T-helper 1 cell treated with Interleukin-12 subunit alpha and Interleukin-12 subunit beta and Interleukin-4 antibody, amounts not matched to agents 30 μg/mL and 1 μg/mL, for 36 hours (primary cell): Measurements from ENCODE around the gene CD86.
"Not testable (repeated sequence)": the region's sequence is repeated elsewhere in the genome, so short reads cannot be mapped to it uniquely, and the experiment has no call there.

Experiments used
- H3K27ac Mint-ChIP-seq: one replicate; pipeline ENCODE4 v1.8.0; 2021; ENCODE audit warnings: mild to moderate bottlenecking, mixed read lengths
- H3K27me3 Mint-ChIP-seq: one replicate; pipeline ENCODE4 v1.8.0; 2021; ENCODE audit warnings: low read depth, mixed read lengths
- H3K36me3 Mint-ChIP-seq: one replicate; pipeline ENCODE4 v1.8.0; 2021; ENCODE audit warnings: low read depth, mixed read lengths
- H3K4me1 Mint-ChIP-seq: one replicate; pipeline ENCODE4 v1.8.0; 2021; ENCODE audit warnings: low read depth, mixed read lengths
- H3K4me3 Mint-ChIP-seq: one replicate; pipeline ENCODE4 v1.8.0; 2021; ENCODE audit warnings: mild to moderate bottlenecking, moderate library complexity, mixed read lengths
- H3K9me3 Mint-ChIP-seq: one replicate; pipeline ENCODE4 v1.8.0; 2021; ENCODE audit warnings: mixed read lengths

The CD86 gene

DNA sequence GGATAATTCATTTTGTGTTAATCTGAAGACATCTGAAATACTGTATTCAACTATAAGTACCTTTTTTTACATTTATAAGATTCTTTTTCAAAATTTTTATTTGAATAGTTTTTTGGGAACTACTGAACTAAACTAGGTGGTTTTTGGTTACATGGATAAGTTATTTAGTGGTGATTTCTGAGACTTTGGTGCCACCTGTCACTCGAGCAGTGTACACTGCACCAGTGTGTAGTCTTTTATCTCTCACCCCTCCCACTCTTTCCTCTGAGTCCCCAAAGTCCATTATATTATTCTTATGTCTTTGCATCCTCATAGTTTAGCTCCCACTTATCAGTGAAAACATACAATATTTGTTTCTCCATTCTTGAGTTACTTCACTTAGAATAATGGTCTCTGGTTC is 57.6 kb downstream of the CD86 start:
- Mint-ChIP-seq H3K9me3 (no peaks in the 10 kb centered on the region), H3K4me1 (no peaks in the 10 kb centered on the region), H3K36me3 (peaks cover 2% of the 10 kb centered on the region), H3K27me3 (peaks cover 19% of the 10 kb centered on the region), H3K4me3 (no peak overlapping the region), H3K27ac (no peak overlapping the region)

DNA sequence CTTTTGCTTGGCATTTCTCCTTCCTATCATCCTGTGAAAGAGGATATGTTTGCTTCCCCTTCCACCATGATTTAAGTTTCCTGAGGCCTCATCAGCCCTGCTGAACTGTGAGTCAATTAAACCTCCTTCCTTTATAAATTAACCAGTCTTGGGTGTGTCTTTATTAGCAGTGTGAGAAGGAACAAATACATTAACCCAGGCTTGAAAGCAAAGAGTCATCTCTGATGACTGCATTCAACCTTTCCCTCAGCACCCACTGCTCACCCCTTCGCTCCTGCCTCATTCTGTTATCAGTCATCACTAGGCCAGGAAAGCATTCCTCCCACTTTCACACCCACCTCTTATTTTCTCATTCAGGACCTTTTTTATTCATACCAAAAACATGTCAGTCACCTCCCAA is 68.7 kb downstream of the CD86 start:
- Mint-ChIP-seq H3K4me1 (no peaks in the 10 kb centered on the region), H3K27ac (no peak overlapping the region), H3K9me3 (peaks cover 32% of the 10 kb centered on the region), H3K27me3 (peaks cover 31% of the 10 kb centered on the region), H3K4me3 (no peak overlapping the region), H3K36me3 (peaks cover 11% of the 10 kb centered on the region)

DNA sequence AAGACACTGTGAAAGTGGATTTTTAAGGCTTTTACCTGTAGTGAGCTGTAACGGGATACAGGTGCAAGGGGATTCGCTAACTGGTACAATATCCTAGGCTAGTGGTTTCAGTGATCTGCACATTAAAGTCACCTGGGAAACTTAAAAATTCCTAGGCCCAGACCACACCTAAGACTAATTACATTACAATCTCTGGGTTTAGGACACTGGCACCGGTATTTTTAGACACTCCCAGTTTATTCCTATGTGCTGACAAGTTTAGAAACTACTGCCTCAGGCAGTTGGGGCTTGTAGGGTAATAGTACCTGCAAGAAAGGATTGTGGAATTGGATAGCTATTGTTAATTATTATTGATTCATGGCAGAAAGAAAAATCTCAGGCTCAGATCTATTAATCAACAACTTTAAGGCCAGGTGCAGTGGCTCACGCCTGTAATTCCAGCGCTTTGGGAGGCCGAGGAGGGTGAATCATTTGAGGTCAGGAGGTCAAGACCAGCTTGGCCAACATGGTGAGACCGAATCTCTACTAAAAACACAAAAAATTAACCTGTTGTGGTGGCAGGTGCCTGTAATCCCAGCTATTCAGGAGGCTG is 77.9 kb downstream of the CD86 start:
- Mint-ChIP-seq H3K27me3 (peaks cover 38% of the 10 kb centered on the region), H3K27ac (no peak overlapping the region), H3K36me3 (peaks cover 2% of the 10 kb centered on the region), H3K4me3 (no peak overlapping the region), H3K4me1 (no peaks in the 10 kb centered on the region), H3K9me3 (peaks cover 8% of the 10 kb centered on the region)

DNA sequence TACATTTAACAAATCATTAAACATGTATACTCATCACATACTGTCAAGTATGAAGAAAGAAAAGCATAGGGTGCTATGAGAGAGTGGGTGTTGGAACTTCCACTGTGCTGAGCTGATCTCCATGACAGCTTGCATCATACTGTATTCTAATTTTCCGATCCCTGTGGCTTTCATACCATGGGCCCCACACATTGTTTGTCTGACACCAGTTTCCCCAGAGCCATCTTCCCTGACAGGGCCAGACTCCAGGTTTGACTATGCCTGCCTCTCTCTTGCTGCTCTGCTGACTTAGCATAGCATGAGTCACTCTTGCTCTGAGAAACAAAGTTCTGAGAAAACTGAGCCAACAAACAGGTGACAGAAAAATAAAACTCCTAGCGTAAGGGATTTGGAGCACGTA is 91.3 kb downstream of the CD86 start:
- H3K36me3 Mint-ChIP-seq: peaks cover 10% of the 10 kb centered on the region
- peaks cover 23% of the 10 kb centered on the region for H3K4me1 Mint-ChIP-seq
- peak overlapping the region; percentile 58 for H3K27ac Mint-ChIP-seq
- H3K4me3 Mint-ChIP-seq: peak overlapping the region; percentile 1
- H3K9me3 Mint-ChIP-seq: peaks cover 18% of the 10 kb centered on the region
- no peaks in the 10 kb centered on the region for H3K27me3 Mint-ChIP-seq

DNA sequence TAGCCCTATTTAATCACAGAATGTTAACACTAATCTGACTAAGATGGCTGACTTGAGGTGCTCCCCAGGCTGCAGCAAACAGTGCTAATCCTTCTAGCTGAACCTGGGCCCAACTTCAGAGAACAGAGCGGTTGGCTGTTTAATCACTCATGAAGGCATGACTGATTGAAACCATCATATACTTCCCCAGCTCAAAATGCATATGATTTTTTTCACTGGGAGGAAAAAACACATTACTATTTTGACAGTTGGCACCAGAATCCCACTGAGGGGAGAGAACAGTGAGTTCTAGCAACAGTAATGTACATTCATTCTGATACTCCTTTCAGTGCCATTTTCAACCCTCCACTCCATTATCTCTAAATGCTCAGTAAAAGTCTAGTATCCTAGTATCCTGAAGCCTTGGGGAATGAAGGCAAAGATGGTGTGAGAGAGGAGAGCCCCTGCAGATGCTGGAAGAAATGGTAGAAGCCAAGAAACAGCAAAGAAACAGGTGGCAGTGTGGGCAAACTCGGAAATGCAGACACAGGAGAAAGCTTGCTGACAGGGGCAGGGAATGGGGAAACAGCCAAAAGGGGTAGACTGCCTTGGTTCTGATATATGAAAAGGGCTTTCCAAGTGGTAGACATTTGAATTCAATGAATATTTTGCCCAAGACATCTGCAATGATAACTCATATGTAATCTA is 93.9 kb downstream of the CD86 start:
- Mint-ChIP-seq H3K27me3 (no peaks in the 10 kb centered on the region), H3K27ac (no peak overlapping the region), H3K9me3 (peaks cover 16% of the 10 kb centered on the region)

DNA sequence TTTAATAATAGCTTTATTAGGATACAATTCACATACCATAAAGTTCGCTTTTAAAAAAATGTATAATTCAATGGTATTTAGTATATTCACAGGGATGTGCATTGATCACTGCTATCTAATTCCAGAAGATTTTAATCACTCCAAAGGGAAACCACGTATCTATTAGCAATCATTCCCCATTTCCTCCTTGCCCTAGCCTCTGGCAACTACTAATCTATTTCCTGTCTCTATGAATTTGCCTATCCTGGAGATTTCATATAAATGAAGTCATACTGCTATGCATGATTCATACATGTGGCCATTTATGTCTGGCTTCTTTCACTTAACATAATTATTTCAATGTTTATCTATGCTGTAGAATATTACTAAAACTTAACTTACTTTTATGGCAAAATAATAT is 96.3 kb downstream of the CD86 start:
- no peak overlapping the region for H3K4me3 Mint-ChIP-seq
- peaks cover 39% of the 10 kb centered on the region for H3K9me3 Mint-ChIP-seq
- H3K27ac Mint-ChIP-seq: no peak overlapping the region
- H3K4me1 Mint-ChIP-seq: peaks cover 18% of the 10 kb centered on the region
- H3K36me3 Mint-ChIP-seq: peaks cover 13% of the 10 kb centered on the region
- no peaks in the 10 kb centered on the region for H3K27me3 Mint-ChIP-seq

More for the DNA sequence above, 93.9 kb downstream of the CD86 start:
- H3K4me1 Mint-ChIP-seq: peaks cover 23% of the 10 kb centered on the region
- no peak overlapping the region for H3K4me3 Mint-ChIP-seq
- H3K36me3 Mint-ChIP-seq: peaks cover 10% of the 10 kb centered on the region

DNA sequence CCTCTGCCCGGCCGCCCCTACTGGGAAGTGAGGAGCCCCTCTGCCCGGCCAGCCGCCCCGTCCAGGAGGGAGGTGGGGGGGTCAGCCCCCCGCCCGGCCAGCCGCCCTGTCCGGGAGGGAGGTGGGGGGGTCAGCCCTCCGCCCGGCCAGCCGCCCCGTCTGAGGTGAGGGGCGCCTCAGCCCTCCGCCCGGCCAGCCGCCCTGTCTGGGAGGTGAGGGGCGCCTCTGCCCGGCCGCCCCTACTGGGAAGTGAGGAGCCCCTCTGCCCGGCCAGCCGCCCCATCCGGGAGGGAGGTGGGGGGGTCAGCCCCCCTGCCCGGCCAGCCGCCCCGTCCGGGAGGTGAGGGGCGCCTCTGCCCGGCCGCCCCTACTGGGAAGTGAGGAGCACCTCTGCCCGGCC is 109.8 kb downstream of the CD86 start:
- peaks cover 24% of the 10 kb centered on the region for H3K9me3 Mint-ChIP-seq
- H3K4me3 Mint-ChIP-seq, H3K27ac Mint-ChIP-seq, H3K36me3 Mint-ChIP-seq, H3K4me1 Mint-ChIP-seq: not testable (repeated sequence)
- H3K27me3 Mint-ChIP-seq: peaks cover 23% of the 10 kb centered on the region

DNA sequence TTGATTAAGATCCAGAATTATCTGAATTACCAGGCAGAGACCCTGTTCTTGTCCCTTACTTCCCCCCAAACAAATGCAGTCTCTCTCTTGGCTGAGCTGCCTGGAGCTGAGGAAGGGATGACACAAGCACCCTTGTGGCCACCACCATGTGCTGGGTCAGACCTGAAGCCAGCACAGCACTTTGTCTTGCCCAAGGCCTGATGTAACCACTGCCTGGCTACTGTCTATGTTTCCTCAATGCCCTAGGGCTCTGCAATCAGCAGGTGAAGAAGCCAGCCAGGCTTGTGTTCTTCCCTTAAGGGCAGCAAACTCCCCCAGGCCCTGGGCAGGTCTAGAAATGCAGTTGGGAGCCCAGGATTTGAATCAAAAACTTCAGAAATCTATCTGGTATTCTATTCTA is 112.5 kb downstream of the CD86 start:
- peaks cover 9% of the 10 kb centered on the region for H3K9me3 Mint-ChIP-seq
- H3K27me3 Mint-ChIP-seq: peaks cover 9% of the 10 kb centered on the region
- no peaks in the 10 kb centered on the region for H3K36me3 Mint-ChIP-seq

DNA sequence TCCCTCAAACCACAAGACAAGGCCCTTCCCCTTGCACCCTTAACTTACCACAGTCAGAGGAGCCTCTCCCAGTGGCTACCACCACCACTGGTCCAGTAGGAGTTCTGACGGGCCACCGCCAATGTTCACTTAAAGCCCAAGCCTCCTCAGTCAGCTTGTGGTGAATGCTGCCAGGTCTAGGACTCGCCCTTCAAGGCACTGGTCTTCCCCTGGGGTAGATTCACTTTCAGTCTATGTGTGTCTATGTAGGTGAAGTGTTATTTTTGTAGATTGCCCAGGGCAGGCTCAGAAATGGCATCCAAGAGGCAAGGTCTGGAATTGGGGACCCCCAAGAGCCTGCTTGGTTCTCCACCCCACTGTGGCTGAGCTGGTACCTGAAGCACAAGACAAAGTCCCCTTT is 112.9 kb downstream of the CD86 start:
- Mint-ChIP-seq H3K27ac (no peak overlapping the region), H3K4me3 (no peak overlapping the region), H3K36me3 (no peaks in the 10 kb centered on the region), H3K9me3 (peaks cover 9% of the 10 kb centered on the region), H3K27me3 (peaks cover 8% of the 10 kb centered on the region), H3K4me1 (no peaks in the 10 kb centered on the region)

More for the DNA sequence above, 112.5 kb downstream of the CD86 start:
- Mint-ChIP-seq H3K27ac (no peak overlapping the region), H3K4me3 (no peak overlapping the region), H3K4me1 (no peaks in the 10 kb centered on the region)

DNA sequence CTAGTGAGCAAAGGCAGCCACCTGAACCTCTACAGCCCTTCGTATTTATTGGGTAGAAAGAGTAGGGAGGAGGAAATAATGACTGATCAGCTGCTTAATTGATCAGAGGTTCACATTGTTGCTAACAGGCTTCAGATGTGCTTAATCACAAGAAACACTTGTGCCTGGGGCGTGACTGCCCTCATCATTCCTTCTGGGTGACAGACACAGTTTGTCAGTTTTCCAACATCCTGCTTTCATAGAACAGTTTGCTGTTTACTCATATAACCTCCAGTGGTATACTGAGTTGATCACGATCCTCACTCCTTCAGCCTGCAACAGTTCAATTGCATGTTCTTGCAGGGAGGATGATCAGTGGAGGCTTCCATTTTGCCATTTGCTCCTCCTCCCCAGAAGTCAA is 114.7 kb downstream of the CD86 start:
- Mint-ChIP-seq H3K36me3 (no peaks in the 10 kb centered on the region), H3K4me3 (no peak overlapping the region), H3K27ac (no peak overlapping the region), H3K27me3 (peaks cover 5% of the 10 kb centered on the region), H3K4me1 (no peaks in the 10 kb centered on the region), H3K9me3 (peaks cover 9% of the 10 kb centered on the region)
